OCI-LY7 (cell line): ENCODE data around the gene RICTOR. TPM values are rescaled to one million over a fixed set of nuclear protein-coding genes. Genes with fewer than 3 reads are reported as not detected.

Experiments used
- BruUV-seq: library from RNA; stranded (reverse); fragments of 400-500 nt; replicated peaks from 2 replicates; lab custom pipeline; 2021; lab: Mats Ljungman, UMichigan
- CTCF ChIA-PET: fragments of 300-600 bp; sonication (Branson Sonifier 250); formaldehyde crosslinking; loops from one replicate; lab custom pipeline; 2022; ENCODE audit warnings: antibody characterized with exemption; ENCODE audit not compliant: unreplicated experiment; lab: Charles Lee
- POLR2A ChIA-PET: fragments of 300-600 bp; sonication (Branson Sonifier 250); formaldehyde crosslinking; loops from one replicate; lab custom pipeline; 2022; ENCODE audit warnings: antibody characterized with exemption; lab: Charles Lee
- DNase-seq: peaks from one replicate; pipeline ENCODE4 v3.0.0-alpha.2; 2015; ENCODE audit warnings: low spot score
- H2AFZ ChIP-seq: fragments of 200-600 bp; sonication (generic), shearing (Covaris generic); 2 replicates; pipeline ENCODE4 v1.6.1; 2014; ENCODE audit warnings: mild to moderate bottlenecking, antibody characterized with exemption, low read length, moderate library complexity
- H3K27ac ChIP-seq: fragments of 200-600 bp; sonication (generic); 2 replicates; pipeline ENCODE4 v1.5.1; 2014; ENCODE audit warnings: mixed run types, low read depth, mild to moderate bottlenecking, moderate library complexity, low read length, inconsistent platforms; ENCODE audit not compliant: poor library complexity, severe bottlenecking
- H3K36me3 ChIP-seq: fragments of 200-600 bp; sonication (generic); 2 replicates; pipeline ENCODE4 v1.6.1; 2014; ENCODE audit warnings: mild to moderate bottlenecking, antibody characterized with exemption, low read length, moderate library complexity, mixed read lengths; ENCODE audit not compliant: insufficient read depth
- H3K4me1 ChIP-seq: fragments of 200-600 bp; sonication (generic); 2 replicates; pipeline ENCODE4 v1.5.1; 2014; ENCODE audit warnings: mild to moderate bottlenecking, low read length; ENCODE audit not compliant: insufficient read depth, poor library complexity, severe bottlenecking
- H3K4me2 ChIP-seq: fragments of 200-600 bp; sonication (generic); 2 replicates; pipeline ENCODE4 v1.6.1; 2014; ENCODE audit warnings: mild to moderate bottlenecking, low read length
- H3K4me3 ChIP-seq: fragments of 200-600 bp; sonication (generic); 2 replicates; pipeline ENCODE4 v1.5.1; 2014; ENCODE audit warnings: mild to moderate bottlenecking, low read depth, low read length; ENCODE audit not compliant: poor library complexity, severe bottlenecking
- H3K79me2 ChIP-seq: fragments of 200-600 bp; sonication (generic); 2 replicates; pipeline ENCODE4 v1.6.1; 2016; ENCODE audit warnings: low read depth, mild to moderate bottlenecking, low read length, moderate library complexity, mixed read lengths; ENCODE audit not compliant: insufficient read depth
- H3K9me2 ChIP-seq: fragments of 200-600 bp; sonication (generic); 2 replicates; pipeline ENCODE4 v1.6.1; 2016; ENCODE audit warnings: mild to moderate bottlenecking, low read length, mixed read lengths; ENCODE audit not compliant: insufficient read depth
- H3K9me3 ChIP-seq: fragments of 200-600 bp; sonication (generic); 2 replicates; pipeline ENCODE4 v1.6.1; 2014; ENCODE audit warnings: mild to moderate bottlenecking, mixed run types, low read length, mixed read lengths
- H4K20me1 ChIP-seq: fragments of 200-600 bp; sonication (generic); 2 replicates; pipeline ENCODE4 v1.6.1; 2014; ENCODE audit warnings: mild to moderate bottlenecking, antibody characterized with exemption, low read length, moderate library complexity, mixed read lengths; ENCODE audit not compliant: insufficient read depth
- CTCF ChIP-seq: fragments of 200-600 bp; sonication (generic); conservative IDR thresholded peaks from 2 replicates; pipeline ENCODE4 v1.5.1; 2014; ENCODE audit warnings: mild to moderate bottlenecking, antibody characterized with exemption, low read length, moderate library complexity, mixed read lengths
- EZH2phosphoT487 ChIP-seq: fragments of 200-600 bp; sonication (generic); IDR thresholded peaks from 2 replicates; pipeline ENCODE4 v1.6.1; 2018; ENCODE audit warnings: low read depth, borderline replicate concordance, mild to moderate bottlenecking, mixed run types, antibody characterized with exemption, low read length, moderate library complexity, mixed read lengths
- intact Hi-C: fragments of 100-400 bp; cut with micrococcal nuclease; formaldehyde crosslinking; loops from one replicate; pipeline ENCODE4 v1.10.0; 2022; ENCODE audit not compliant: unreplicated experiment
- total RNA-seq, 2 experiments: library from RNA; depleted of rRNA in 1 of 2; stranded (reverse); fragments of >200 nt in 1 of 2; shearing (Covaris generic) in 1 of 2; gene quantifications; 2 replicates each; pipeline ENCODE4 v1.2.3, GENCODE V29; 2014 to 2022

The RICTOR gene
- total RNA-seq, 2 experiments from 2014 or later, result 10.9 to 22.9 TPM

DNA sequence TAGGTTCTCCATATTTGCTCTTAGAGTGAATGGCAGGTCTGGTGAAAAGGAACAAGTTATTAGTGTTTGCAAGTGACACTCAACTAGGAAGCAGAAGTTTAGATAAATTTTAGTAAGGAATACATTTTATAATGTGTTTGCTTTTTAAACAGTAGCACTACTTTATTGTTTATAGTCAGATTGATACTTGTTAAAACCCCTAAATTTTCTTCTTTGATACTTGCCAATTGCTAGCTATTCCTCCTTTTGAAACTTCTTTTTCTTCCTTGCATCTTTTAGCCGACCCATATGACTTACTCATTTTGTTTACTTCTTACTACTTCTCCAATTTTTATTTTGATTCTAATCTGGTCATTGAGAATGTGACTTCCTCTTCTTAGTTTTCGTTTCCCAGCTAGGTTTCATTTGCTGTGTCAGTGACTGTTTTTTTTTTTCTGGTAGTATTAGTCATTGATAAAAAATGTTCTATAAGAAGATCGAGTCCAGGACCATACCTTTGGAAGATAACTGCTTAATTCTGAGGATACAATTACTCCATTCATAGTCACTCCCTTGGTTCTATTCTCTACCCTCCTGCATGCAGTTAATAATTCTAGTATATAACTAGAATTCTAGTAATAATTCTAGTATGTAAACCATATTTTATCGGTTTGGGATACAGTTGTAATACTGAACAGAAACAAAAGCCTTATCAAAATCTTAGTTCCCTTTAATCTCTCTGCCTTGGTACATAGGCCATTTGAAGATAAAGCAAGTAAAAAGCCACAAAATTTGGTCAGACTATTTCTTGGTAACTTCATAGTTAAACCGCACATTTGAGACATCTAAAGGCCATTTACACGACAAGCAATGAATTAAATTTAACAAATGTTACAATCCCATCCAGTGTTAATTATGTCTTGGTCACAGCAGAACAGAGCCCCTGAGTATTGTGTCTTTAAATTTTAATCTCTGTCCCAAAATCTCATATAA is 2.8 kb upstream of the RICTOR start:
- Histone ChIP-seq H3K4me2 (peak overlapping the region; percentile 55), H3K9me3 (no peaks in the 10 kb centered on the region), H3K4me1 (peaks cover 35% of the 10 kb centered on the region), H2AFZ (no peak overlapping the region), H4K20me1 (peaks cover 13% of the 10 kb centered on the region), H3K79me2 (peaks cover 16% of the 10 kb centered on the region), H3K27ac (no peak overlapping the region), H3K4me3 (no peak overlapping the region), H3K36me3 (peaks cover 4% of the 10 kb centered on the region; the same call in 1 of the 2 replicates), H3K9me2 (no peaks in the 10 kb centered on the region)
- TF ChIP-seq CTCF, result no peak
- TF ChIP-seq EZH2phosphoT487, result no peak
- intact Hi-C loops, result loop anchor here (5.0 to 10.0 kb wide), 2 partner anchors 245 to 622 kb away; no protein-coding TSS in a partner anchor
- peak; percentile 49 for DNase-seq
- no TSS peak for BruUV-seq
- ChIA-PET CTCF (interaction anchor here (0.6 kb wide), 1 partner anchor 1818 kb away, joined by 3 read pairs; no protein-coding TSS in a partner anchor), POLR2A (no interaction called here)

DNA sequence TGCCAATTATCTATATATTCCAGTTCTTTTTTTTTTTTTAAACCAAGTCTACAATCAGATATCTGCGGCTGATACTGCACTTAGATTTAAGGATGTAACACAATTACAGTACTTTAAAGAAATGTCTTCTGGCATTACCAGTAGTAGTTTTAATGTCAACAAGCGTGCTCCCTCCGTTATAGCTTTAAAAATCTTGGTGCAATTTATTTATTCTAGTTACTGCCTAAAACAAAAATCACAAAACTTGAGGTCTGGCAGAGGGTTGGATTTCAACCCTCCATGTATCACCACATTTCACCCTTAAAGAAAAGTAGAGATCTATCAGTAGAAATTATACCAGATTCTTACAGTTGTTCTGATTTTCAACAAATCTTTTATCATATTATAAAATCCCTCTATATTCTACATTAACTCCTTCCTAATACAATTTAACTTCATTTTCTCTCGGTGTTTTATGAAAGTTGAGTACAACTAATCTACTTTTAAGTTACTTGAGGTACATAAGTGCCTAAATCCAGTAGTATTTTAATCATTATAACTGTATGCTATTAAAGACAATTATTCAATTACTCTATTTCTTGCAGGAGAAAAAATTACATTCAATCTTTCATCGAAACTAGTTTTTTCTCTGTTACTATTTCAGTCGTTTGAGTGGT is 2.0 kb upstream of the RICTOR start:
- CTCF ChIA-PET, result interaction anchor here (0.6 kb wide), 1 partner anchor 1819 kb away, joined by 3 read pairs; no protein-coding TSS in a partner anchor
- no TSS peak for BruUV-seq
- Histone ChIP-seq H3K4me2 (peak overlapping the region; percentile 55), H3K4me1 (peaks cover 39% of the 10 kb centered on the region), H3K4me3 (no peak overlapping the region), H2AFZ (no peak overlapping the region), H3K27ac (no peak overlapping the region), H3K9me3 (no peaks in the 10 kb centered on the region), H4K20me1 (peaks cover 21% of the 10 kb centered on the region), H3K79me2 (peaks cover 24% of the 10 kb centered on the region), H3K9me2 (no peaks in the 10 kb centered on the region), H3K36me3 (peaks cover 7% of the 10 kb centered on the region; the same call in 1 of the 2 replicates)
- intact Hi-C loops, result loop anchor here (5.0 to 10.0 kb wide), 2 partner anchors 244 to 621 kb away; no protein-coding TSS in a partner anchor
- TF ChIP-seq CTCF (no peak), EZH2phosphoT487 (no peak)
- POLR2A ChIA-PET, result interaction anchor here (1.1 kb wide), 1 partner anchor 15 kb away, joined by 3 read pairs; no protein-coding TSS in a partner anchor
- no peak for DNase-seq
